HL-60 (cell line): Measurements from ENCODE around the gene FCN2.

Experiments used
- CTCF ChIP-seq: IDR thresholded peaks from one replicate; pipeline ENCODE4 v1.5.1; 2011; ENCODE audit warnings: low read length, control low read depth, inconsistent platforms; ENCODE audit not compliant: insufficient read depth
- POLR2AphosphoS5 ChIP-seq: IDR thresholded peaks from 2 replicates; pipeline ENCODE4 v1.6.1; 2012; ENCODE audit warnings: low read depth
- SPI1 ChIP-seq: IDR thresholded peaks from 2 replicates; pipeline ENCODE4 v1.6.1; 2012; ENCODE audit warnings: low read depth, mild to moderate bottlenecking, borderline replicate concordance

- TF ChIP-seq CTCF (no peak), SPI1 (no peak), POLR2AphosphoS5 (no peak)
Measured at GRCh38 chr9:134834957-134835419, 45.6 kb upstream of the FCN2 start.
